ENCODE data around the gene CYSLTR2.

Gene CYSLTR2

DNA sequence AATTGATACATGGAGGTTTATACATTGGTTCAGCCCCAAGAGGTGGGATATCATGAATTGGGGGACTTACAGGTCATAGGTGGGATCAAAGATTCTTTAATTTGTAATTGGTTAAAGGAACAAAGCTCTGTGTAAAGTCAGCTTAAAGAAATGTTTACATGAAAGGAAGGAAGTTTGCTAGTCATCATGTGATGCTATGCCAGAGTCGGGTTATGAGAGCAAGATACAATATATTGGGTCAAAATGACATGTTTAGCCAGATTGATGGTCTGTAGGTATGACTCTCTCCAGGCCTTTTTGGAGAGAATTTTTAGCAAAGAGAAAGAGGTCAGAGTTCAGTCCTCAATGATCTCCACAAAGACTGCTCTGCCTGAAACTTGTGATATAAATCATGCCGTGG is 5.3 kb upstream of the CYSLTR2 start:
- Histone ChIP-seq H3K4me2 (ENCODE audit: low read depth, low read length, poor library complexity, severe bottlenecking) (no peak overlapping the region), H3K27ac (ENCODE audit: low read depth, low read length) (no peak overlapping the region), H4K20me1 (ENCODE audit: low read depth, low read length) (no peaks in the 10 kb centered on the region), H3K36me3 (ENCODE audit: low read length) (no peaks in the 10 kb centered on the region), H3F3A (ENCODE audit: insufficient read depth) (no peaks in the 10 kb centered on the region), H3K9ac (ENCODE audit: low read length) (no peak overlapping the region), H3K79me2 (ENCODE audit: insufficient read depth, low read length) (no peaks in the 10 kb centered on the region), H3K9me2 (replicated peaks; ENCODE audit: insufficient read depth, low read length) (no peaks in the 10 kb centered on the region), H3K4me3 (ENCODE audit: insufficient read depth, low read length, poor library complexity, severe bottlenecking) (no peak overlapping the region), H3K27me3 (ENCODE audit: low read length) (no peaks in the 10 kb centered on the region), H2AFZ (ENCODE audit: low read depth, low read length, severe bottlenecking) (no peak overlapping the region), H3K9me3 (ENCODE audit: insufficient read depth, low read length) (no peaks in the 10 kb centered on the region)
- no peak for TF ChIP-seq EZH2phosphoT487 (conservative IDR thresholded peaks at IDR 0.05; ENCODE audit: low read length)
- TF ChIP-seq, protein P1, sequence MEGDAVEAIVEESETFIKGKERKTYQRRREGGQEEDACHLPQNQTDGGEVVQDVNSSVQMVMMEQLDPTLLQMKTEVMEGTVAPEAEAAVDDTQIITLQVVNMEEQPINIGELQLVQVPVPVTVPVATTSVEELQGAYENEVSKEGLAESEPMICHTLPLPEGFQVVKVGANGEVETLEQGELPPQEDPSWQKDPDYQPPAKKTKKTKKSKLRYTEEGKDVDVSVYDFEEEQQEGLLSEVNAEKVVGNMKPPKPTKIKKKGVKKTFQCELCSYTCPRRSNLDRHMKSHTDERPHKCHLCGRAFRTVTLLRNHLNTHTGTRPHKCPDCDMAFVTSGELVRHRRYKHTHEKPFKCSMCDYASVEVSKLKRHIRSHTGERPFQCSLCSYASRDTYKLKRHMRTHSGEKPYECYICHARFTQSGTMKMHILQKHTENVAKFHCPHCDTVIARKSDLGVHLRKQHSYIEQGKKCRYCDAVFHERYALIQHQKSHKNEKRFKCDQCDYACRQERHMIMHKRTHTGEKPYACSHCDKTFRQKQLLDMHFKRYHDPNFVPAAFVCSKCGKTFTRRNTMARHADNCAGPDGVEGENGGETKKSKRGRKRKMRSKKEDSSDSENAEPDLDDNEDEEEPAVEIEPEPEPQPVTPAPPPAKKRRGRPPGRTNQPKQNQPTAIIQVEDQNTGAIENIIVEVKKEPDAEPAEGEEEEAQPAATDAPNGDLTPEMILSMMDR (IDR thresholded peaks at IDR 0.05; ENCODE audit: insufficient read depth, low read length, poor library complexity, severe bottlenecking): no peak

DNA sequence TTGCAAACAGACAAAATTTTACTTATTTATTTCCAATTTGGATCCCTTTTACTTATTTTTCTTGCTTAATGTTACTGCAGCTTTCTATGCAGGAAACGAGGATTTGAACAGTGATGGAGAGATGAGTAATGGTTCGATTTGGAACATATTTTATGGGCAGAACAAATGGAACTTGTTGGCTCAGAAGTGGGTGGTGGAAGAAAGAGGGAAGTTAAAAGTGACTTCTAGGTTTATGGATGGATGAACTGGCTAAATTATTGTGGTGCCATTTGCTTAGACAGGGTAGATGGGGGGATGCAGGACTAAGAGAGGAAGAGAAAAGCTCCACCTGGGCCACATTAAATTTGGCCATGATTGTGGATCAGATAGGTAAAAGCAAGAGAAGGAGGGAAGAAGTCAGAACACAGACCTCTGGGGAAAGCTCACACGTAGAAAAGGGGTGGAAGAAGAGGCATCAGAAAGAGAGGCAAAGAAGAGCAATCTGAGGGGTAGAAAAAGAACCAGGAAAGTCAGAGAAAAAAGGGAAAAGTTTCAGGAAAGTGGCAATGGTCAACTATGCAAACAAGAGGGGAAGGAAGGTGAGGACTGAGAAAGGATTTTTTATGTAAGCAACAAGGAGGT is 768 bp upstream of the CYSLTR2 start:
- Histone ChIP-seq H3K79me2 (ENCODE audit: insufficient read depth, low read length) (no peaks in the 10 kb centered on the region), H3K9me2 (replicated peaks; ENCODE audit: insufficient read depth, low read length) (no peaks in the 10 kb centered on the region), H2AFZ (ENCODE audit: low read depth, low read length, severe bottlenecking) (no peak overlapping the region), H3K4me2 (ENCODE audit: low read depth, low read length, poor library complexity, severe bottlenecking) (no peak overlapping the region), H3K27me3 (ENCODE audit: low read length) (no peaks in the 10 kb centered on the region), H3K4me3 (ENCODE audit: insufficient read depth, low read length, poor library complexity, severe bottlenecking) (no peak overlapping the region), H3K36me3 (ENCODE audit: low read length) (no peaks in the 10 kb centered on the region), H3K9ac (ENCODE audit: low read length) (no peak overlapping the region), H3F3A (ENCODE audit: insufficient read depth) (no peaks in the 10 kb centered on the region), H4K20me1 (ENCODE audit: low read depth, low read length) (no peaks in the 10 kb centered on the region), H3K27ac (ENCODE audit: low read depth, low read length) (no peak overlapping the region), H3K9me3 (ENCODE audit: insufficient read depth, low read length) (no peaks in the 10 kb centered on the region)
- no peak for TF ChIP-seq EZH2phosphoT487 (conservative IDR thresholded peaks at IDR 0.05; ENCODE audit: low read length)
- TF ChIP-seq, protein P1 (IDR thresholded peaks at IDR 0.05; ENCODE audit: insufficient read depth, low read length, poor library complexity, severe bottlenecking): no peak

DNA sequence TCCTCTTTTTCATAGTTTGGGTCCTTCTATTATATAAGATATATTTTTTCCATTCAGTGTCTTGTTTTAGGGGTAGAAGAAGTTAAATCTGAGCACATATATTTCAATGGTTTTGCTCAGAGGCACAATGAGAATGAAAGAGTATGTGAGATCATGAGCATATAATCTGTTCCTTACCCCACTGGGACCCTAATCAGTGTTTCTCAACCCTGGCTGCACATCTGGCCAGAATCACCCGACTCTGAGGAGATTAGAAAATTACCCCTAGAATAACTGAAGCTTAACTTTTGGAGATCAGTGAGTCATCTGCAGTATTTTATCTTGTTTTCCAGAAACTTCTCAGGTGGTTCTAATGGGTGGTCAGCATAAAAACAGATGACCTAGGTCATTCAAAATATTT is 782 bp downstream of the CYSLTR2 start:
- Histone ChIP-seq H3F3A (ENCODE audit: insufficient read depth) (no peaks in the 10 kb centered on the region), H3K9me2 (replicated peaks; ENCODE audit: insufficient read depth, low read length) (no peaks in the 10 kb centered on the region), H3K27ac (ENCODE audit: low read depth, low read length) (no peak overlapping the region), H3K9ac (ENCODE audit: low read length) (no peak overlapping the region), H3K27me3 (ENCODE audit: low read length) (no peaks in the 10 kb centered on the region), H2AFZ (ENCODE audit: low read depth, low read length, severe bottlenecking) (no peak overlapping the region), H4K20me1 (ENCODE audit: low read depth, low read length) (no peaks in the 10 kb centered on the region), H3K79me2 (ENCODE audit: insufficient read depth, low read length) (no peaks in the 10 kb centered on the region), H3K4me2 (ENCODE audit: low read depth, low read length, poor library complexity, severe bottlenecking) (no peak overlapping the region), H3K4me3 (ENCODE audit: insufficient read depth, low read length, poor library complexity, severe bottlenecking) (no peak overlapping the region), H3K36me3 (ENCODE audit: low read length) (no peaks in the 10 kb centered on the region), H3K9me3 (ENCODE audit: insufficient read depth, low read length) (no peaks in the 10 kb centered on the region)
- TF ChIP-seq, protein P1 (IDR thresholded peaks at IDR 0.05; ENCODE audit: insufficient read depth, low read length, poor library complexity, severe bottlenecking): no peak
- TF ChIP-seq EZH2phosphoT487 (conservative IDR thresholded peaks at IDR 0.05; ENCODE audit: low read length): no peak

Measured in SU-DHL-6 (cell line).